ENCODE results near the gene TGFA.

Gene TGFA

GRCh38 chr2:70463581-70463980 is 90.0 kb downstream of the TGFA start:
- DNase-seq (ENCODE audit: low spot score), result no peak

- no peak for DNase-seq (ENCODE audit: low spot score)
These were observed 91.4 kb downstream of the TGFA start for GRCh38 chr2:70461981-70462876.

GRCh38 chr2:70461414-70461813 is 92.2 kb downstream of the TGFA start:
- DNase-seq (ENCODE audit: low spot score), result no peak

- no peak for DNase-seq (ENCODE audit: low spot score)
These were observed 93.3 kb downstream of the TGFA start for GRCh38 chr2:70460333-70460732.

GRCh38 chr2:70458661-70459060 is 95.0 kb downstream of the TGFA start:
- no peak for DNase-seq (ENCODE audit: low spot score)

- DNase-seq (ENCODE audit: low spot score), result no peak
These were observed 96.8 kb downstream of the TGFA start for GRCh38 chr2:70456585-70457495.

- DNase-seq (ENCODE audit: low spot score), result no peak
These were observed 98.6 kb downstream of the TGFA start for GRCh38 chr2:70454936-70455544.

GRCh38 chr2:70450641-70451250 is 102.9 kb downstream of the TGFA start:
- no peak for DNase-seq (ENCODE audit: low spot score)

GRCh38 chr2:70448041-70448440 is 105.6 kb downstream of the TGFA start:
- no peak for DNase-seq (ENCODE audit: low spot score)

GRCh38 chr2:70443726-70444125 is 109.9 kb downstream of the TGFA start:
- no peak for DNase-seq (ENCODE audit: low spot score)

GRCh38 chr2:70443078-70443465 is 110.6 kb downstream of the TGFA start:
- DNase-seq (ENCODE audit: low spot score), result no peak

- DNase-seq (ENCODE audit: low spot score), result no peak
These were observed 111.1 kb downstream of the TGFA start for GRCh38 chr2:70442301-70443077.

- no peak for DNase-seq (ENCODE audit: low spot score)
These were observed 113.0 kb downstream of the TGFA start for GRCh38 chr2:70440621-70441020.

GRCh38 chr2:70435138-70435537 is 118.5 kb downstream of the TGFA start:
- no peak for DNase-seq (ENCODE audit: low spot score)

- DNase-seq (ENCODE audit: low spot score), result no peak
These were observed 120.3 kb downstream of the TGFA start for GRCh38 chr2:70433315-70433714.

GRCh38 chr2:70431716-70432347 is 121.8 kb downstream of the TGFA start:
- DNase-seq (ENCODE audit: low spot score), result no peak

- DNase-seq (ENCODE audit: low spot score), result no peak
These were observed 127.3 kb downstream of the TGFA start for GRCh38 chr2:70426341-70426740.

GRCh38 chr2:70425682-70426301 is 127.8 kb downstream of the TGFA start:
- no peak for DNase-seq (ENCODE audit: low spot score)

GRCh38 chr2:70420740-70421139 is 132.9 kb downstream of the TGFA start:
- DNase-seq (ENCODE audit: low spot score), result no peak

- DNase-seq (ENCODE audit: low spot score), result no peak
These were observed 133.5 kb downstream of the TGFA start for GRCh38 chr2:70420143-70420542.
